ENCODE results near the gene AKR1C1.

- no peak for TF ChIP-seq CC2D1A (CRISPR knock-in tag; IDR thresholded peaks at IDR 0.05)
- no peak for TF ChIP-seq EZH2 (conservative IDR thresholded peaks at IDR 0.05; ENCODE audit: low read depth, low read length)
- TF ChIP-seq, protein P1, sequence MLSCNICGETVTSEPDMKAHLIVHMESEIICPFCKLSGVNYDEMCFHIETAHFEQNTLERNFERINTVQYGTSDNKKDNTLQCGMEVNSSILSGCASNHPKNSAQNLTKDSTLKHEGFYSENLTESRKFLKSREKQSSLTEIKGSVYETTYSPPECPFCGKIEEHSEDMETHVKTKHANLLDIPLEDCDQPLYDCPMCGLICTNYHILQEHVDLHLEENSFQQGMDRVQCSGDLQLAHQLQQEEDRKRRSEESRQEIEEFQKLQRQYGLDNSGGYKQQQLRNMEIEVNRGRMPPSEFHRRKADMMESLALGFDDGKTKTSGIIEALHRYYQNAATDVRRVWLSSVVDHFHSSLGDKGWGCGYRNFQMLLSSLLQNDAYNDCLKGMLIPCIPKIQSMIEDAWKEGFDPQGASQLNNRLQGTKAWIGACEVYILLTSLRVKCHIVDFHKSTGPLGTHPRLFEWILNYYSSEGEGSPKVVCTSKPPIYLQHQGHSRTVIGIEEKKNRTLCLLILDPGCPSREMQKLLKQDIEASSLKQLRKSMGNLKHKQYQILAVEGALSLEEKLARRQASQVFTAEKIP (CRISPR knock-in tag; IDR thresholded peaks at IDR 0.05; ENCODE audit: borderline replicate concordance): no peak
- TF ChIP-seq, protein P2, sequence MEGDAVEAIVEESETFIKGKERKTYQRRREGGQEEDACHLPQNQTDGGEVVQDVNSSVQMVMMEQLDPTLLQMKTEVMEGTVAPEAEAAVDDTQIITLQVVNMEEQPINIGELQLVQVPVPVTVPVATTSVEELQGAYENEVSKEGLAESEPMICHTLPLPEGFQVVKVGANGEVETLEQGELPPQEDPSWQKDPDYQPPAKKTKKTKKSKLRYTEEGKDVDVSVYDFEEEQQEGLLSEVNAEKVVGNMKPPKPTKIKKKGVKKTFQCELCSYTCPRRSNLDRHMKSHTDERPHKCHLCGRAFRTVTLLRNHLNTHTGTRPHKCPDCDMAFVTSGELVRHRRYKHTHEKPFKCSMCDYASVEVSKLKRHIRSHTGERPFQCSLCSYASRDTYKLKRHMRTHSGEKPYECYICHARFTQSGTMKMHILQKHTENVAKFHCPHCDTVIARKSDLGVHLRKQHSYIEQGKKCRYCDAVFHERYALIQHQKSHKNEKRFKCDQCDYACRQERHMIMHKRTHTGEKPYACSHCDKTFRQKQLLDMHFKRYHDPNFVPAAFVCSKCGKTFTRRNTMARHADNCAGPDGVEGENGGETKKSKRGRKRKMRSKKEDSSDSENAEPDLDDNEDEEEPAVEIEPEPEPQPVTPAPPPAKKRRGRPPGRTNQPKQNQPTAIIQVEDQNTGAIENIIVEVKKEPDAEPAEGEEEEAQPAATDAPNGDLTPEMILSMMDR (CRISPR knock-in tag; IDR thresholded peaks at IDR 0.05): no peak
- TF ChIP-seq, protein P3, sequence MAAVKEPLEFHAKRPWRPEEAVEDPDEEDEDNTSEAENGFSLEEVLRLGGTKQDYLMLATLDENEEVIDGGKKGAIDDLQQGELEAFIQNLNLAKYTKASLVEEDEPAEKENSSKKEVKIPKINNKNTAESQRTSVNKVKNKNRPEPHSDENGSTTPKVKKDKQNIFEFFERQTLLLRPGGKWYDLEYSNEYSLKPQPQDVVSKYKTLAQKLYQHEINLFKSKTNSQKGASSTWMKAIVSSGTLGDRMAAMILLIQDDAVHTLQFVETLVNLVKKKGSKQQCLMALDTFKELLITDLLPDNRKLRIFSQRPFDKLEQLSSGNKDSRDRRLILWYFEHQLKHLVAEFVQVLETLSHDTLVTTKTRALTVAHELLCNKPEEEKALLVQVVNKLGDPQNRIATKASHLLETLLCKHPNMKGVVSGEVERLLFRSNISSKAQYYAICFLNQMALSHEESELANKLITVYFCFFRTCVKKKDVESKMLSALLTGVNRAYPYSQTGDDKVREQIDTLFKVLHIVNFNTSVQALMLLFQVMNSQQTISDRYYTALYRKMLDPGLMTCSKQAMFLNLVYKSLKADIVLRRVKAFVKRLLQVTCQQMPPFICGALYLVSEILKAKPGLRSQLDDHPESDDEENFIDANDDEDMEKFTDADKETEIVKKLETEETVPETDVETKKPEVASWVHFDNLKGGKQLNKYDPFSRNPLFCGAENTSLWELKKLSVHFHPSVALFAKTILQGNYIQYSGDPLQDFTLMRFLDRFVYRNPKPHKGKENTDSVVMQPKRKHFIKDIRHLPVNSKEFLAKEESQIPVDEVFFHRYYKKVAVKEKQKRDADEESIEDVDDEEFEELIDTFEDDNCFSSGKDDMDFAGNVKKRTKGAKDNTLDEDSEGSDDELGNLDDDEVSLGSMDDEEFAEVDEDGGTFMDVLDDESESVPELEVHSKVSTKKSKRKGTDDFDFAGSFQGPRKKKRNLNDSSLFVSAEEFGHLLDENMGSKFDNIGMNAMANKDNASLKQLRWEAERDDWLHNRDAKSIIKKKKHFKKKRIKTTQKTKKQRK (IDR thresholded peaks at IDR 0.05; ENCODE audit: low read length): no peak
These were observed 60.1 kb downstream of the AKR1C1 start for GRCh38 chr10:5023177-5023805.

Data from HepG2 (cell line).